GM19324 (cell line): ENCODE measurements around the gene MYO9A.
"Not testable (repeated sequence)": the region's sequence is repeated elsewhere in the genome, so short reads cannot be mapped to it uniquely, and the experiment has no call there.

Experiments used
- ATAC-seq: cut with Tn5 transposase; IDR thresholded peaks from one replicate; pipeline ENCODE4 v1.9.1; 2021; ENCODE audit warnings: mild to moderate bottlenecking, moderate library complexity; ENCODE audit not compliant: unreplicated experiment, low FRiP score

The MYO9A gene

GRCh38 chr15:72096796-72097195 lies 21.2 kb downstream of the MYO9A start:
- ATAC-seq = no peak

- ATAC-seq = no peak
Observed at GRCh38 chr15:72092691-72093090, 25.3 kb downstream of the MYO9A start.

GRCh38 chr15:72092006-72092405 lies 25.9 kb downstream of the MYO9A start:
- ATAC-seq = no peak

GRCh38 chr15:72086920-72087648 lies 30.9 kb downstream of the MYO9A start:
- no peak for ATAC-seq

- ATAC-seq = no peak
Observed at GRCh38 chr15:72086010-72086697, 31.8 kb downstream of the MYO9A start.

GRCh38 chr15:72082176-72082575 lies 35.8 kb downstream of the MYO9A start:
- ATAC-seq = no peak

GRCh38 chr15:72078887-72079286 lies 39.1 kb downstream of the MYO9A start:
- no peak for ATAC-seq

- ATAC-seq = no peak
Observed at GRCh38 chr15:72077950-72078349, 40.0 kb downstream of the MYO9A start.

GRCh38 chr15:72074335-72075060 lies 43.5 kb downstream of the MYO9A start:
- no peak for ATAC-seq

- ATAC-seq = not testable (repeated sequence)
Observed at GRCh38 chr15:72071448-72071825, 46.5 kb downstream of the MYO9A start.

GRCh38 chr15:72070817-72071447 lies 47.0 kb downstream of the MYO9A start:
- ATAC-seq = no peak

- no peak for ATAC-seq
Observed at GRCh38 chr15:72068856-72069255, 49.1 kb downstream of the MYO9A start.

- ATAC-seq = no peak
Observed at GRCh38 chr15:72065801-72066200, 52.1 kb downstream of the MYO9A start.

GRCh38 chr15:72063186-72063585 lies 54.8 kb downstream of the MYO9A start:
- ATAC-seq = no peak

- no peak for ATAC-seq
Observed at GRCh38 chr15:72062319-72062718, 55.6 kb downstream of the MYO9A start.

GRCh38 chr15:72060687-72061250 lies 57.2 kb downstream of the MYO9A start:
- ATAC-seq = no peak

GRCh38 chr15:72058585-72058984 lies 59.4 kb downstream of the MYO9A start:
- ATAC-seq = no peak

- no peak for ATAC-seq
Observed at GRCh38 chr15:72057548-72058091, 60.3 kb downstream of the MYO9A start.

- not testable (repeated sequence) for ATAC-seq
Observed at GRCh38 chr15:72056217-72056616, 61.7 kb downstream of the MYO9A start.

- ATAC-seq = not testable (repeated sequence)
Observed at GRCh38 chr15:72053297-72053696, 64.7 kb downstream of the MYO9A start.
